HFF-Myc (cell line): ENCODE results near the gene BPTF.
"Not testable (repeated sequence)": the region's sequence is repeated elsewhere in the genome, so short reads cannot be mapped to it uniquely, and the experiment has no call there.

Source experiments
- DNase-seq: peaks from one replicate; pipeline ENCODE4 v3.0.0-alpha.2; 2011; ENCODE audit warnings: low read depth; ENCODE audit errors: extremely low read depth
- H3K4me3 ChIP-seq: replicated peaks from 2 replicates; pipeline ENCODE4 v1.5.1; 2011; ENCODE audit warnings: low read depth, mild to moderate bottlenecking, control low read depth, low read length
- TF ChIP-seq, protein P1 (sequence below): IDR thresholded peaks from 2 replicates; pipeline ENCODE4 v1.5.1; 2012; ENCODE audit warnings: mild to moderate bottlenecking, low read depth, low read length, control low read depth; ENCODE audit errors: missing control alignments

The BPTF gene

DNA sequence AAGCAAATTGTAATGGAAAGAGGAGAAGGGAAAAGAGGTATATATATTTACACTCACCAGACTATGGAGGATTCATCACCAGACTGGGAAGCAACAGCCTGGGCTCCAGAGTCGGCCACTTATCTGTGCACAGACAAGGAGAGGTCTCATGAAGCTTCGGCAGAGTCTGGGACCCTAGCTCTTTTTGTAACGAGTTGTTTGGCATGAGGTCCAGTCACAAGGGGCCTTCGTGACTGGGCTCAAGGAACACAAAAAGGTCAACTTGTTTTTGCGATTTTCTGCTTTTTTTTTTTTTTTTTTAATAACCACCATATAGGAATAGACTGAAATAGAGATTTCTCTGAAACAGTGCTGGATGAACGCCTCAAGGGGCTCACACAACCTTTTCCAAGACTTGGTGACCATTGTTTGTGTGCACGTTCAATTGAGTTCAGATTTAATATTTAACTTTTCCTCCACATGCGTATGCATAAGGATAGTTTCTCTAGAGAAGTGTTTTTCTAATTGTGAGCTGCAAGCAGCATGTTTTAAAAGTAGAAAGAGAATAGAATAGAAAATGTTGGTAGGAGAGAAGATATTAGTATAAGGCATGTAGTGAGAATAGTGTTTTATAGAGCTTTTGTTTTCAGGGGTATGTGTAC, 25.8 kb downstream of the BPTF start:
- no peak for DNase-seq
- TF ChIP-seq, protein P1, sequence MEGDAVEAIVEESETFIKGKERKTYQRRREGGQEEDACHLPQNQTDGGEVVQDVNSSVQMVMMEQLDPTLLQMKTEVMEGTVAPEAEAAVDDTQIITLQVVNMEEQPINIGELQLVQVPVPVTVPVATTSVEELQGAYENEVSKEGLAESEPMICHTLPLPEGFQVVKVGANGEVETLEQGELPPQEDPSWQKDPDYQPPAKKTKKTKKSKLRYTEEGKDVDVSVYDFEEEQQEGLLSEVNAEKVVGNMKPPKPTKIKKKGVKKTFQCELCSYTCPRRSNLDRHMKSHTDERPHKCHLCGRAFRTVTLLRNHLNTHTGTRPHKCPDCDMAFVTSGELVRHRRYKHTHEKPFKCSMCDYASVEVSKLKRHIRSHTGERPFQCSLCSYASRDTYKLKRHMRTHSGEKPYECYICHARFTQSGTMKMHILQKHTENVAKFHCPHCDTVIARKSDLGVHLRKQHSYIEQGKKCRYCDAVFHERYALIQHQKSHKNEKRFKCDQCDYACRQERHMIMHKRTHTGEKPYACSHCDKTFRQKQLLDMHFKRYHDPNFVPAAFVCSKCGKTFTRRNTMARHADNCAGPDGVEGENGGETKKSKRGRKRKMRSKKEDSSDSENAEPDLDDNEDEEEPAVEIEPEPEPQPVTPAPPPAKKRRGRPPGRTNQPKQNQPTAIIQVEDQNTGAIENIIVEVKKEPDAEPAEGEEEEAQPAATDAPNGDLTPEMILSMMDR: no peak
- no peak overlapping the region for H3K4me3 ChIP-seq

DNA sequence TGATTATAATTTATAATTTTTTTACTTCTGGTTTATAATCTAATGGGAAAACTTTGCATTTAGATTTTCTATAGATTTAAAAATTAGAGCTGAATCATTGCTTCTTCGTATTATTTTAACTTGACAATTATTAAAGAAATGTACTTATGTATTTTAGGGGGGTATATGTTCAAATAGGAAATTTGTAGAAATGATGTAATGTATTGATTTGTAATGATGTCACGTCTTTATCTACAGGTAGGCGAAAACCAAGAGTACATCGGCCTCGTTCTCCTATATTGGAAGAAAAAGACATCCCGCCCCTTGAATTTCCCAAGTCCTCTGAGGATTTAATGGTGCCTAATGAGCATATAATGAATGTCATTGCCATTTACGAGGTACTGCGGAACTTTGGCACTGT, 28.4 kb downstream of the BPTF start:
- H3K4me3 ChIP-seq: no peak overlapping the region
- TF ChIP-seq, protein P1: no peak
- no peak for DNase-seq

DNA sequence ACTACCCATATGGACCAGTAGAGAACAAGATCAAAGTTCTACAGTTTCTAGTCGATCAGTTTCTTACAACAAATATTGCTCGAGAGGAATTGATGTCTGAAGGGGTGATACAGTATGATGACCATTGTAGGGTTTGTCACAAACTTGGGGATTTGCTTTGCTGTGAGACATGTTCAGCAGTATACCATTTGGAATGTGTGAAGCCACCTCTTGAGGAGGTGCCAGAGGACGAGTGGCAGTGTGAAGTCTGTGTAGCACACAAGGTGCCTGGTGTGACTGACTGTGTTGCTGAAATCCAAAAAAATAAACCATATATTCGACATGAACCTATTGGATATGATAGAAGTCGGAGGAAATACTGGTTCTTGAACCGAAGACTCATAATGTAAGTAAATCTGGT, 29.1 kb downstream of the BPTF start:
- no peak overlapping the region for H3K4me3 ChIP-seq
- TF ChIP-seq, protein P1: no peak
- DNase-seq: no peak

DNA sequence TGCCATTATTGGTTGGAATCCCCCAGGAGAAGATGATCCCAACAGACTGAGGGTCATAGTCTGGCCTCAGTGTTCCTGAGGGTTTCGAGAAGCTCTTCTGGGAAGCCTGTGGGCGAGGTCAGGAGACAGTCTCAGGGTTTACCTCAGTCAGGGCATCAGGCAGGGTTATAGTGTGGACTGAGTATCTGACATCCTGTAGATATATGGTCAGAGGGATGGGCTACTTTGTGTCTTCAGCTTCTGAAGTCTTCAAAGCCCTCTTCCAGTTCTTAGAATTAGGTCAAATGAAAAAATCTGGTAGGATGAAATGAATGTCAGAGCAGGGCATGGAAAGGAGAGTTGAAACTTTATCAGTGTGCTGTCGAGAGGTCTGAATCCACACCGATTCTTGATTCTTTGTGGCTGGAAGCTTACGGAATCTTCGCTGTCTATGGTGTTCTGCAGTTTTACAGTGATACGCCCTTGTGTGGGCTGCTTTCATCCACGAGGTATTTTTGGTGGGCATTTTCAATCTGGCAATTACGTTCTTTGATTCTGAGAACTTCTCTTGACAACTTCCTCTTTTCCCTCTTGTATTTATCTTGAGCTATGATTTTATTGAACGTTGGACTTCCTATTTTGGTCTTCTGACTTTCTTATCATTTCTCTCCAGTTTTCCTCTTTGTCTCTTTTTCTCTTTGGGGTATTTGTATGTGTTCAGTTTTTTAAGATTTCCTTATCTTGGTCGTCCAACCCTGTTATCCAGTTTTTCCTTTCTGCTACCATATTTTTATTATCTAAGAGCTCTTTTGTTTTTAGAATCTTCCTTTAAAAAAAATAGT, 30.4 kb downstream of the BPTF start:
- no peak for DNase-seq
- TF ChIP-seq, protein P1: no peak
- H3K4me3 ChIP-seq: no peak overlapping the region

DNA sequence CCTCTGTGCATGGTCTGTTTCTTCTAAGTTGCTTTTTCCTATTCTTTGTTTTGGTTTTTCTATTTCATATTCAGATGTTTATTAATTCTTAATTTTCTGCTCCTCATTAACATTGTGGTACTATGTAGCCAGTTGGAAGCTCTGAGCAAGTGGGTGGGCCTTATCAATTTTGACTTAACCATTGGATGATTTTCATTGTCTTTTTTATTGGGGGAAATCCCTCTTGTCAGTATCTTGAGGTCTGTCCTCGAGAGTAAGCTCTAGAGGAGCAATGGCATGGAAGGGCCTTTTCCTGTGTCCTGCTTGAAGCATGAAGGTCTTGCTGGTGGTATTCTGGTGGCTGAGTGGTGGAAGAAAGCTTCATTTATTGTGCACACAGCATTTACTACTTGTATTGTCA, 31.1 kb downstream of the BPTF start:
- DNase-seq, H3K4me3 ChIP-seq: not testable (repeated sequence)

DNA sequence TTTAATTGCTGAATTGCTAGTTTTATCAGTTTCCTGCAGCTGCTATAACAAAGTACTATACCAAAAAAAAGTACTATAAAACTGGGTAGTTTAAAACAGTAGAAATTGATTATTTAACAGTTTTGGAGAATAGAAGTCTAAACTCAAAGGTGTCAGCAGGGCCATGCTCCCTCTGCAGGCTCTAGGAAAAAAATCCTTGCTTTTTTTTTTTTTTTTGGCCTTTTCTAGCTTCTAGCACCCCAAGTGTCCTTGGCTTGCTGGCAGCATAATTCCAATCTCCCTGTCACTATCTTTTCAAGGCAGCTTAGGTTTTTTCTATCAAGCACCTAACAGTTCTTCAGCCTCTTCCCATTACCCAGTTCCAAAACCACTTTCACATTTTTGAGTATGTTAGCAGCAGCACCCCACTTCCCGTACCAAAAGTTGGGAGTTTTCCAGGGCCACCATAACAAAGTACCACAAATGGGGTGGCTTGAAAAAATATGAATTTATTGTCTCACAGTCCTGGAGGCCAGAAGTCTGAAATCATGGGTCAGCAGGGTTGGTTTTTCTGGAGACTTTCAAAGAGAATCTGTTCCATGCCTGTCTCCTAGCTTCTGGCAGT, 37.4 kb downstream of the BPTF start:
- H3K4me3 ChIP-seq: no peak overlapping the region
- DNase-seq: no peak
- TF ChIP-seq, protein P1: no peak

DNA sequence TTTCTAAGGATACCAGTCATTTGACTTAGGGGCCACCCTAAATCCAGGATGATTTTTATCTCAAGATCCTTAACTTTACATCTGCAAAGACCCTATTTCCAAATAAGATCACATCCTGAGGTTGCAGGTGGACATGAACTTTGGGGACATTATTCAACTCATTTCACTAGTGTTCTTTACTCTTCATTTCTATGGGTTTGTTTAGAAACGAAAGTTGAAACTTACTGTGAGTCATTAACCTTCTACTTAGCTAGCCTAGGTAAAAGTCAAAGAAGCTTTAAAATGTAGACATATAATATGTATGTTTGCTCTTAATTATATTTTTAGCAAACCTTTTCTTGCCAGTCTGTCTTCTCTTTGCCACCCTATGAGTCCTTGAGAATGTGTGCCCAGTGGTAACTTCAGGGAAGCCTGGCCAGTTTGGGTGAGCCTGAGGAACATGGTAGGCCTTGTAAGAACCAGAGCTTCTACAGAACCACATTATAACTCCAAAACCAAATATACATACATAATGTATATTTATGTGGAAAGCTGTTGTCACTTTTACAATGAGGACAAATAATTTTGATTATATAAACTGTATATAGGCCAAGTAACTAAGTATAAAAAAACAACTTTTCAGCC, 38.4 kb downstream of the BPTF start:
- no peak for DNase-seq
- TF ChIP-seq, protein P1: no peak

More for the DNA sequence above, 38.4 kb downstream of the BPTF start:
- no peak overlapping the region for H3K4me3 ChIP-seq
